Measurements from ENCODE around the gene ANKS6.

DNA sequence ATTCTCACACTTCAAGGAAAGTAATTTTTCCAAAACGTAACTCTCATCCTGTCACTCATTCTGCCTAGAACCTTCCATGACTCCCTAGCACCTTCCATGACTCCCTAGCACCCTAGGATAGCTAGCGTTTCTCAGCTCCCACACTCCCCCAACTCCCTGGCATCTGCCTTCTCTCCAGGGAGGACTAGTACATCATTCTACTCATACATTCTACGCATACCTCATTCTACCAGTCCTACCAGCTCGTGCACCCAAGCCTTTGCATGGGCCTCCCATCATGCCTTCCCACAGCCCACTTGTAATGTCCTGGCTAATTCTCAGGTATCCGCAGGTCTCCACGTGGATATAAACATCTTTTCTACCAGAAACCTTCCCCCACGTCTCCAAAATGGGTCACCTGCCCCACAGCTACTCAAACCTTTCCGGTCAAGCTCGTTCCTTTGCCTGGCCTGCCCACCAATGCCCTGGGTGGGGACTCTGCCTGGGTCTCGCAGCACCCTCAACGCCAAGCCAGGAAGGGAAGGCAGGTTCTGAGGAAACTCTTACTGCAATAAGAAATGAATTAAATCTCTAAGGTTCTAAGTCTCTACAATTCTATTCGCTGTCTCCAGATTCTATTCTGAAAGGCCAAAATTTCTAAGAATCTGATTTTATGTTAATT lies 930 bp downstream of the ANKS6 start:
- TF ChIP-seq, protein P1, sequence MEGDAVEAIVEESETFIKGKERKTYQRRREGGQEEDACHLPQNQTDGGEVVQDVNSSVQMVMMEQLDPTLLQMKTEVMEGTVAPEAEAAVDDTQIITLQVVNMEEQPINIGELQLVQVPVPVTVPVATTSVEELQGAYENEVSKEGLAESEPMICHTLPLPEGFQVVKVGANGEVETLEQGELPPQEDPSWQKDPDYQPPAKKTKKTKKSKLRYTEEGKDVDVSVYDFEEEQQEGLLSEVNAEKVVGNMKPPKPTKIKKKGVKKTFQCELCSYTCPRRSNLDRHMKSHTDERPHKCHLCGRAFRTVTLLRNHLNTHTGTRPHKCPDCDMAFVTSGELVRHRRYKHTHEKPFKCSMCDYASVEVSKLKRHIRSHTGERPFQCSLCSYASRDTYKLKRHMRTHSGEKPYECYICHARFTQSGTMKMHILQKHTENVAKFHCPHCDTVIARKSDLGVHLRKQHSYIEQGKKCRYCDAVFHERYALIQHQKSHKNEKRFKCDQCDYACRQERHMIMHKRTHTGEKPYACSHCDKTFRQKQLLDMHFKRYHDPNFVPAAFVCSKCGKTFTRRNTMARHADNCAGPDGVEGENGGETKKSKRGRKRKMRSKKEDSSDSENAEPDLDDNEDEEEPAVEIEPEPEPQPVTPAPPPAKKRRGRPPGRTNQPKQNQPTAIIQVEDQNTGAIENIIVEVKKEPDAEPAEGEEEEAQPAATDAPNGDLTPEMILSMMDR (IDR thresholded peaks at IDR 0.05) = no peak
- TF ChIP-seq, protein P2, sequence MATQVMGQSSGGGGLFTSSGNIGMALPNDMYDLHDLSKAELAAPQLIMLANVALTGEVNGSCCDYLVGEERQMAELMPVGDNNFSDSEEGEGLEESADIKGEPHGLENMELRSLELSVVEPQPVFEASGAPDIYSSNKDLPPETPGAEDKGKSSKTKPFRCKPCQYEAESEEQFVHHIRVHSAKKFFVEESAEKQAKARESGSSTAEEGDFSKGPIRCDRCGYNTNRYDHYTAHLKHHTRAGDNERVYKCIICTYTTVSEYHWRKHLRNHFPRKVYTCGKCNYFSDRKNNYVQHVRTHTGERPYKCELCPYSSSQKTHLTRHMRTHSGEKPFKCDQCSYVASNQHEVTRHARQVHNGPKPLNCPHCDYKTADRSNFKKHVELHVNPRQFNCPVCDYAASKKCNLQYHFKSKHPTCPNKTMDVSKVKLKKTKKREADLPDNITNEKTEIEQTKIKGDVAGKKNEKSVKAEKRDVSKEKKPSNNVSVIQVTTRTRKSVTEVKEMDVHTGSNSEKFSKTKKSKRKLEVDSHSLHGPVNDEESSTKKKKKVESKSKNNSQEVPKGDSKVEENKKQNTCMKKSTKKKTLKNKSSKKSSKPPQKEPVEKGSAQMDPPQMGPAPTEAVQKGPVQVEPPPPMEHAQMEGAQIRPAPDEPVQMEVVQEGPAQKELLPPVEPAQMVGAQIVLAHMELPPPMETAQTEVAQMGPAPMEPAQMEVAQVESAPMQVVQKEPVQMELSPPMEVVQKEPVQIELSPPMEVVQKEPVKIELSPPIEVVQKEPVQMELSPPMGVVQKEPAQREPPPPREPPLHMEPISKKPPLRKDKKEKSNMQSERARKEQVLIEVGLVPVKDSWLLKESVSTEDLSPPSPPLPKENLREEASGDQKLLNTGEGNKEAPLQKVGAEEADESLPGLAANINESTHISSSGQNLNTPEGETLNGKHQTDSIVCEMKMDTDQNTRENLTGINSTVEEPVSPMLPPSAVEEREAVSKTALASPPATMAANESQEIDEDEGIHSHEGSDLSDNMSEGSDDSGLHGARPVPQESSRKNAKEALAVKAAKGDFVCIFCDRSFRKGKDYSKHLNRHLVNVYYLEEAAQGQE (IDR thresholded peaks at IDR 0.05; ENCODE audit: insufficient read depth in 1 of 2, low read depth in 2 of 2, low read length in 1 of 2) = no peak
